Peyer's patch (tissue), 4 donors: ENCODE results near the gene ITPR1. TPM values are rescaled to one million over a fixed set of nuclear protein-coding genes. Genes with fewer than 3 reads are reported as not detected.
"Not testable (repeated sequence)": the region's sequence is repeated elsewhere in the genome, so short reads cannot be mapped to it uniquely, and the experiment has no call there.

ENCODE experiments used
- DNase-seq, 3 donors: peaks; one replicate each; pipeline ENCODE4 v3.0.0-alpha.2; 2017 to 2019
- H3K27ac ChIP-seq, 4 donors: fragments of 200-600 bp; sonication (generic); one replicate each; pipeline ENCODE4 v1.5.1; 2016 to 2019
- H3K27me3 ChIP-seq, 2 donors: fragments of 200-600 bp; sonication (generic); one replicate each; pipeline ENCODE4 v1.5.1; 2019
- H3K36me3 ChIP-seq, 3 donors: fragments of 200-600 bp; sonication (generic); one replicate each; pipeline ENCODE4 v1.5.1; 2016 to 2019
- H3K4me1 ChIP-seq, 4 donors: fragments of 200-600 bp; sonication (generic); one replicate each; pipeline ENCODE4 v1.5.1; 2016 to 2019
- H3K4me3 ChIP-seq, 4 donors: fragments of 200-600 bp; sonication (generic); 1 replicate in 3 of 4; 2 replicates in 1 of 4; pipeline ENCODE4 v1.5.1; 2016 to 2019; ENCODE audit warnings: mild to moderate bottlenecking in 1 of 4
- H3K9me3 ChIP-seq, 4 donors: fragments of 200-600 bp; sonication (generic); one replicate each; pipeline ENCODE4 v1.5.1; 2016 to 2019; ENCODE audit warnings: mild to moderate bottlenecking in 1 of 4
- POLR2A ChIP-seq, 2 donors: fragments of 450-650 bp; IDR thresholded peaks; one replicate each; pipeline ENCODE4 v1.5.1; 2017; ENCODE audit warnings: antibody characterized with exemption in 2 of 2, mild to moderate bottlenecking in 2 of 2, moderate library complexity in 2 of 2
- total RNA-seq, 4 donors: library from RNA; depleted of rRNA; stranded (reverse); fragments of >200 nt; gene quantifications; one replicate each; pipeline ENCODE4 v1.1.0, GENCODE V29; 2016
- TF ChIP-seq, protein P1 (sequence below), 6 experiments: fragments of 450-650 bp in 4 of 6; fragments of 200-600 bp in 2 of 6; sonication (generic) in 1 of 6; IDR thresholded peaks; one replicate each; pipeline ENCODE4 v1.5.1; 2017 to 2019; ENCODE audit warnings: antibody characterized with exemption in 6 of 6, mild to moderate bottlenecking in 3 of 6, moderate library complexity in 1 of 6

The ITPR1 gene
- total RNA-seq = 100 to 1,000 TPM in 1 of 4 donors, 10 to 100 TPM in 3; 13.3 to 142 (median 22.7) TPM

DNA sequence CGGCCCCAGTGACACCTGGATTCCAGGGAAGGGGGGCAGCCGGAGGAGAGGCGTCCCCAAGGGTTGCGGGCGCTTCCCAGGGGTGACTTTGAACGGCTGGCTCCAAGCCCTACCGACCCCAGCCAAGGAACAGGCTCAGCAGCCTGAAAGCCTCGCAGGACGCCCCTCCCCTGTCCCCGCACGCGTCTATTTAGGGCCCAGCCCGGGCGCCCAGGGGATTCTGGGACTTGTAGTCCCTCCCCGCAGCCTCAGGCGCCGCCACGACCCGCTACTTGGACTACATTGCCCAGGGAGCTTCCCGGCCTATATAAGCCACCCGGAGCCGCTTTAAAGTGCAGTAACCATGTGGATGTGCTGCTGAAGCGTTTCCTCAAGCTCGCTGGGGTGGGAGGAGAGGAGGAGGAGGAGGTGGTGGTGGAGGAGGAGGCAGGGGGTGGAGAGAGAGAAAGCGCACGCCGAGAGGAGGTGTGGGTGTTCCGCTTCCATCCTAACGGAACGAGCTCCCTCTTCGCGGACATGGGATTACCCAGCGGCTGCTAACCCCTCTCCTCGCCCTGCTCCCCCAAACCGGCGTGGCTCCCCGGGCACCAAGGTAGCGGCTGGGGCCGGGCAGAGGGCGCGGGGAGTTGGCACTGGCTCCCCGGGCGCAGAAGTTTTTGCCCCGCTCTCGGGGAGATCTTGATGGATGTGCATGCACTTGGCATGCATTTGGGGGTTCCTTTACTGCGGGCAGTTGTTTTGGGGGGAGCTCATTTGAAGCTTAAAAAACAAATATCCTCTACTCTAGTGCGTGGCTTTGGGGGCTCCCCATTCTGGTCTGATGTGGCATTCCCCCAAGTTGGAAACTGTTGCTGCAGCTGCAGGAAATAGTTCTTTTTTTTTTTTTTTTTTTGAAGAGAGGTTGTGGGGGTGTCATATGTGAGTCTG lies at the start of gene ITPR1:
ITPR1 (plus strand) TSS at position 335 of the 927 bp plus-strand sequence. CDS start 23,144 bp downstream, outside the sequence.
- peaks cover 0 to 11% (median 0%) of the 10 kb centered on the region in 4 donors for H3K4me1 ChIP-seq
- H3K36me3 ChIP-seq = no peaks in the 10 kb centered on the region
- no peaks in the 10 kb centered on the region for H3K27me3 ChIP-seq
- no peaks in the 10 kb centered on the region for H3K9me3 ChIP-seq
- peak within 1 kb of the TSS; percentile 61 to 92 (median 82) for H3K27ac ChIP-seq
- peak; percentile 97 to 99 for TF ChIP-seq POLR2A (IDR thresholded peaks at IDR 0.05)
- TF ChIP-seq, protein P1, sequence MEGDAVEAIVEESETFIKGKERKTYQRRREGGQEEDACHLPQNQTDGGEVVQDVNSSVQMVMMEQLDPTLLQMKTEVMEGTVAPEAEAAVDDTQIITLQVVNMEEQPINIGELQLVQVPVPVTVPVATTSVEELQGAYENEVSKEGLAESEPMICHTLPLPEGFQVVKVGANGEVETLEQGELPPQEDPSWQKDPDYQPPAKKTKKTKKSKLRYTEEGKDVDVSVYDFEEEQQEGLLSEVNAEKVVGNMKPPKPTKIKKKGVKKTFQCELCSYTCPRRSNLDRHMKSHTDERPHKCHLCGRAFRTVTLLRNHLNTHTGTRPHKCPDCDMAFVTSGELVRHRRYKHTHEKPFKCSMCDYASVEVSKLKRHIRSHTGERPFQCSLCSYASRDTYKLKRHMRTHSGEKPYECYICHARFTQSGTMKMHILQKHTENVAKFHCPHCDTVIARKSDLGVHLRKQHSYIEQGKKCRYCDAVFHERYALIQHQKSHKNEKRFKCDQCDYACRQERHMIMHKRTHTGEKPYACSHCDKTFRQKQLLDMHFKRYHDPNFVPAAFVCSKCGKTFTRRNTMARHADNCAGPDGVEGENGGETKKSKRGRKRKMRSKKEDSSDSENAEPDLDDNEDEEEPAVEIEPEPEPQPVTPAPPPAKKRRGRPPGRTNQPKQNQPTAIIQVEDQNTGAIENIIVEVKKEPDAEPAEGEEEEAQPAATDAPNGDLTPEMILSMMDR (IDR thresholded peaks at IDR 0.05) = peak in 1 of 6 experiments; percentile 19
- peak within 1 kb of the TSS; percentile 60 to 95 (median 76) for H3K4me3 ChIP-seq
- DNase-seq = peak; percentile 95 to 99 (median 99)

- no peaks in the 10 kb centered on the region for H3K4me1 ChIP-seq
- TF ChIP-seq POLR2A (IDR thresholded peaks at IDR 0.05) = no peak
- TF ChIP-seq, protein P1 (IDR thresholded peaks at IDR 0.05) = no peak
- no peak for DNase-seq
- no peaks in the 10 kb centered on the region for H3K27me3 ChIP-seq
- no peaks in the 10 kb centered on the region for H3K9me3 ChIP-seq
- no peak overlapping the region for H3K4me3 ChIP-seq
- peaks cover 0 to 44% (median 0%) of the 10 kb centered on the region in 3 donors for H3K36me3 ChIP-seq
- no peak overlapping the region for H3K27ac ChIP-seq
These were observed 45.7 kb upstream of the ITPR1 start for GRCh38 chr3:4447295-4447999.

- no peaks in the 10 kb centered on the region for H3K9me3 ChIP-seq
- no peaks in the 10 kb centered on the region for H3K4me1 ChIP-seq
- peaks cover 0 to 44% (median 0%) of the 10 kb centered on the region in 3 donors for H3K36me3 ChIP-seq
- no peak for DNase-seq
- H3K27ac ChIP-seq = no peak overlapping the region
- H3K27me3 ChIP-seq = no peaks in the 10 kb centered on the region
- no peak overlapping the region for H3K4me3 ChIP-seq
- no peak for TF ChIP-seq POLR2A (IDR thresholded peaks at IDR 0.05)
- TF ChIP-seq, protein P1 (IDR thresholded peaks at IDR 0.05) = no peak
These were observed 45.0 kb upstream of the ITPR1 start for GRCh38 chr3:4448187-4448586.

DNA sequence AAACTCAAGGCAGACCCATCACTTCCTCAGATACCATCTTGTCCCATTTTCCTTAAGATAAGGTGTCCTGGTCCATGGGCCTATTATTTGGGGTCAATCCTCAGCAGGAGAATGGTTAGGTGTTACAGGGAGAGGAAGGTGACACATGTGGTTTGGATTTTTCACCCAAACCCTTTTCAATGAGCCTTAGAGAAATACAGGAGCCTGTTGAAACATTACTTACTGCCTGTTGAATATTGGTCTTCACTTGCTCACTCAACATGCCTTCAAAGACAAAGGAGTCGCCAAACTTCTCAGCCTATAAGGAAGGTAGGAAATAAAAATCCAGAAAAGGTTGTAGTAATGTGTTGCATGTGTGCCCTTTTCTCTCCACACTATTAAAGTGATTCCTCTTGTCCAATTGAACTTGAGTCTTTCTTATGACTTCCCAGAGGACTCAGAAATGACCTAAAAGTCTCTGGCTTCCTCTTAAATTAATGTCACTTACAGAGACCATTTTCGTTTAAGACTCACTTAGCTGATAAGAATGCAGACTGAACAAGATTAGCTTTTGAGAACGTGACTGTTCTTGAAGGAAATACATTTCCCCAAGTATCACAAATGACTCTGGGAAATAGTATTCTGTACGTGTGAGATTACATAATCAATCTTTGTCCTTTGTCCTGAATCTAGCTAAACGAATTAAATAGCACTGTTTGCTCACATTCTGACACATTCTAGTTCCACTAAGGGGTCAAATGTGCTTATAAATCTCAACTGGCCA lies 43.9 kb upstream of the ITPR1 start:
- no peak for DNase-seq
- TF ChIP-seq, protein P1 (IDR thresholded peaks at IDR 0.05) = no peak
- H3K36me3 ChIP-seq = peaks cover 0 to 41% (median 0%) of the 10 kb centered on the region in 3 donors

DNA sequence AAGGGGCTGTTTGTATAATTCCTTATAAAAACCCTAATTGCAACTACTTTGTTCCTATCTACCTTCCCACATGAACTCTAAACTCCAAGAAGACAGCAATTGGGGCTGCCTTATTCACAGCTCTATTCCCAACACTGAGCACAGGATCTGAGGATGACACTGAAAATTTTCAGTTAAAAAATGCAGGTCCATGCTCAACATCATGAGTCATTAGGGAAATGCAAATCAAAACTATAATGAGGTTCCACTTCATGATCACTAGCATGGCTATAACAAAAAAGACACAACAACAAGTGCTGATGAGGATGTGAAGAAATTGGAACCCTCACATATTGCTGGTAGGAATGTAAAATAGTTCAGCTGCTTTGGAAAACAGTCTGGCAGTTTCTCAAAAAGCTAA lies 39.0 kb upstream of the ITPR1 start:
- Histone ChIP-seq H3K9me3 (no peaks in the 10 kb centered on the region), H3K27me3 (no peaks in the 10 kb centered on the region), H3K36me3 (peaks cover 0 to under 1% (median 0%) of the 10 kb centered on the region in 3 donors), H3K4me1 (no peaks in the 10 kb centered on the region), H3K27ac (no peak overlapping the region), H3K4me3 (no peak overlapping the region)
- TF ChIP-seq, protein P1 (IDR thresholded peaks at IDR 0.05) = no peak
- TF ChIP-seq POLR2A (IDR thresholded peaks at IDR 0.05) = no peak
- DNase-seq = no peak

More for the DNA sequence above, 43.9 kb upstream of the ITPR1 start:
- H3K9me3 ChIP-seq = no peaks in the 10 kb centered on the region
- H3K27ac ChIP-seq = no peak overlapping the region
- no peak overlapping the region for H3K4me3 ChIP-seq
- no peaks in the 10 kb centered on the region for H3K4me1 ChIP-seq
- H3K27me3 ChIP-seq = no peaks in the 10 kb centered on the region

- H3K9me3 ChIP-seq, H3K27ac ChIP-seq, H3K36me3 ChIP-seq, H3K4me3 ChIP-seq, H3K27me3 ChIP-seq, DNase-seq, H3K4me1 ChIP-seq: not testable (repeated sequence)
These were observed 36.4 kb upstream of the ITPR1 start for GRCh38 chr3:4456780-4457179.
